GM11168 (cell line): ENCODE results near the gene GLS.
"Not testable (repeated sequence)": the region's sequence is repeated elsewhere in the genome, so short reads cannot be mapped to it uniquely, and the experiment has no call there.

Source experiments
- in situ Hi-C: fragments of 300-500 bp; cut with MboI; formaldehyde crosslinking; loops from one replicate; pipeline ENCODE4 v1.12.0; 2022; ENCODE audit warnings: low sequenced_read_pairs; ENCODE audit not compliant: unreplicated experiment

Gene GLS

DNA sequence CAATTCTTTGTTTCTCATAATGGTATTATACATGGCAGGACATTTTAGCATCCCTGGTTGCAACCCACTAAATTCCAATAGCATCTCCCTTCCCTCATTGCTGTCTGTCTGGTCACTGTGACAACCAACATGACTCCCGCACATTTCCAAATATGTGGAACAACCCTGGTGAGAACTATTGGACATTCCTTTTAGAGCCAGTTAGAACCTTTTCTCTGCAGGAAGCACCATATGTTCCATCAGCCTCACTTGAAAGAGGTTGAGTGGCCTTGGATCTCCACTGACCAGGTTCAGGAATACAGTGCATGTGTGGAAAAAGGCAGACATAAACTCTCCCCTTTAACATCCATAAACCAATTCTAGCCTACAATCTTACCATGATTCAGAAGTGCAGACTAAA lies 25.9 kb upstream of the GLS start:
- in situ Hi-C loops, result loop anchor here (5.0 kb wide), 1 partner anchor 93 kb away; no protein-coding TSS in a partner anchor

- in situ Hi-C loops, result no loop called here
Observed at GRCh38 chr2:190855245-190855644, 25.4 kb upstream of the GLS start.

- in situ Hi-C loops, result no loop called here
Observed at GRCh38 chr2:190856985-190857384, 23.6 kb upstream of the GLS start.

DNA sequence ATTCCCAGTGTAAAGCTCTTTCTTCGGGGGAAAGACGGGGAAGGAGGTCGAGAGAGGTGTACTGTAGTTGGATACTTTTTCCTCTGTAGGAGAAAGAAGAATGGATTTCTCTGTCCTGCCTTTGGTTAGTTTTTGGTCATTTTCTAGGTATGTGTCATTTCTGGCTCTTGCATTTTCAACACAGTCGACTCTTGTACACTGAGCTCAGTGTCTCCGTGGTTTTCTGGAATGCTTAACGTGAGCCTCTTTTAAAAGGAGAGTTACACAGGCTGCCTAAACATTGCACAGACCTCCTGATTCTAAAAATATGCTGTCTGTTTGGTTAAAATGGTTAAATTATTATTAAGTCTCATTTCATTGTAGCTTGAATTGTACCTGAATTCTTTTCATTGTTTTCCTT lies 21.8 kb upstream of the GLS start:
- in situ Hi-C loops, result no loop called here

- in situ Hi-C loops, result no loop called here
Observed at GRCh38 chr2:190859347-190860297, 21.0 kb upstream of the GLS start.

GRCh38 chr2:190860985-190861680 lies 19.5 kb upstream of the GLS start:
- in situ Hi-C loops, result no loop called here

GRCh38 chr2:190862128-190862527 lies 18.5 kb upstream of the GLS start:
- in situ Hi-C loops, result not testable (repeated sequence)

- in situ Hi-C loops, result no loop called here
Observed at GRCh38 chr2:190862571-190862991, 18.0 kb upstream of the GLS start.

DNA sequence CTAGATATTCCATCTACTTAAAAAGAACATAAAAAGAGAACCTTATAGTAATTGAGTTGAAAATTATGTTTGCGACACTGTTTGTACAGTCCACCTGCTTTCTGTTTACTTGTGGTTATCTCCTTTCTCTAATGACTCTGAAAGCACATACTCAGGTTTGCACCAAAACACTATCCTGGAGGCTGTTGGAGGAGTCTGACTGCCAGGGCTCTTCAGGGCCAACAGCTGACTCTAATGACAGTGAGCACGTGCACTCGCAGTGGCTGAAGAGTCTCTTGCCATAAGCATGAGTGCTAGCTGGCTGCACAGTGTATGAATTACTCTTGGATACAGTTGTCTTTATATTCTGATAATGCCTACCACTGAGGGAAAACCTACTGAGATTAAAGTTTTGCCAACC lies 16.7 kb upstream of the GLS start:
- in situ Hi-C loops, result no loop called here

DNA sequence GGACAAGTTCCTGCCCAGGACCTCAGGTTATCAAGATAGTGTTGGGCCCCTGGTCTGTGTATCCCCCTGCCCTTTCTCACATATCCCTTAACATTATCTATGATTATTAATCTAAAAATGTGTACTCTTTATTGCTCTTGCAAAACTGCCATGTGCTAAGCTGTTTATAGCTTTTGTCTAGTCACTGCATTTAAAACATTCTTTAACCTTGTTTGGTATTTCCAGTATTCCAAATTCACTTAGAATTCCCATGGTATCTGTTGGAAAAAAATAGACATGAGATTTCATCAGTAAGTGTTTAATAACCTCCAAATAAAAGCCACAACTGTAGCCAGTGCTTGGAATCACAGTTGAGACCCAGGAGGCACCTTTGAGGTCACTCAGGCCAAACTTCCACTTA lies 16.2 kb upstream of the GLS start:
- in situ Hi-C loops, result no loop called here

DNA sequence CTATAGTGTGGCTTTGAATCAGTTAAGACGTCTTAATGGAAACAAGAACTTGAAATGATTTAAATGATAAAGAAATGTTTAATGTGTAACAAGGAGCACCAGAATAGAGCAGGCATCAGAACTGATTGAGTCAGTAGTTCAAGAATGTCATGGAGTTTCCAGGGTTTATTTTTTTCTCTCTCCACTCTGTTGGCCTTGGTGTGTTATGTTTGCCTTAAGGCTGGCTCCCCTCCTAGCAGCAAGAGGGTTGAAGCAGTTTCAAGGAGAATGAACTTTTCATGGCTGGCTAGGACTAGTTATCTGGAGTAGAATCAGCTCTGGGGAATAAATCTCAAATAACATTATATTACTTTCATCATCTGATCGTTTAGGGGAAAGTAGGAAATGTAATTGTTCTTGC lies 13.4 kb upstream of the GLS start:
- in situ Hi-C loops, result no loop called here

- in situ Hi-C loops, result no loop called here
Observed at GRCh38 chr2:190867832-190868231, 12.8 kb upstream of the GLS start.

- in situ Hi-C loops, result no loop called here
Observed at GRCh38 chr2:190869721-190870120, 10.9 kb upstream of the GLS start.

GRCh38 chr2:190873451-190873850 lies 7.2 kb upstream of the GLS start:
- in situ Hi-C loops, result not testable (repeated sequence)

- in situ Hi-C loops, result no loop called here
Observed at GRCh38 chr2:190875891-190876290, 4.7 kb upstream of the GLS start.

DNA sequence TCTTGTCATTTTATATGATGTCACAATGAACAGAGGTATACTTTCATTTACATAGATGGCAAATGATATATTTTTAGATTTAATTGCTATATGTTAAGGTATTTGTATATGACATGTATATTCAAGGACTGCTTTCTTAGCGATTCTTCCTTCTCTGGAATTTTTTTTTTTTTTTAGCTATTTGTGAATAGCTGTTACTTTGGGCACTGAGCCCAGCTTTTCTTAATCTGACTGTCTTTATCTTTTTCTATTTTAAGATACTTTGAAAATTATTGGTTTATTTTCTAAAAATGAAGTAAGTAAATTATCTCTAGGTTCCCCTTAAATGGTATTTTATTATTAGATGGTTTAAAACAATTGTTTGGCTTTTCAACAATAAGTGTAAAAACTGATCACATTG lies 4.0 kb upstream of the GLS start:
- in situ Hi-C loops, result no loop called here

DNA sequence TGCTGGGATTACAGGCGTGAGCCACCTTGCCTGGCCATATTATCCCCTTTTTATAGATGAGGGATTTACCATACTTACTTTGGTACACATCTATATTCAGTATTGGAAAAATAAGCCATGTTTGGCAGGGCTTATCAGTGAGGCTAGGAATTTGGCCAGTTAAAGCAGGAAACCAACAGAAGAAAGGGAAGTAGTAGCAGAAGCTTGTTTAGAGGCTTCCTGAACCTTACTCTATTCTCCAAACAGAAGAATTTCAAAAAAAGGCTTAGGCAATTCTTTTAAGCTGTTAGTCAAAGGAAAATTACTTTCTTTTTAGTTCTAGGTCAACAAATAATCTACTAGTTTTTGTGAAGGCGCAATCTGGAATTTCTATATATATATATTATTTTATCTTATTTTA lies 3.2 kb upstream of the GLS start:
- in situ Hi-C loops, result no loop called here

DNA sequence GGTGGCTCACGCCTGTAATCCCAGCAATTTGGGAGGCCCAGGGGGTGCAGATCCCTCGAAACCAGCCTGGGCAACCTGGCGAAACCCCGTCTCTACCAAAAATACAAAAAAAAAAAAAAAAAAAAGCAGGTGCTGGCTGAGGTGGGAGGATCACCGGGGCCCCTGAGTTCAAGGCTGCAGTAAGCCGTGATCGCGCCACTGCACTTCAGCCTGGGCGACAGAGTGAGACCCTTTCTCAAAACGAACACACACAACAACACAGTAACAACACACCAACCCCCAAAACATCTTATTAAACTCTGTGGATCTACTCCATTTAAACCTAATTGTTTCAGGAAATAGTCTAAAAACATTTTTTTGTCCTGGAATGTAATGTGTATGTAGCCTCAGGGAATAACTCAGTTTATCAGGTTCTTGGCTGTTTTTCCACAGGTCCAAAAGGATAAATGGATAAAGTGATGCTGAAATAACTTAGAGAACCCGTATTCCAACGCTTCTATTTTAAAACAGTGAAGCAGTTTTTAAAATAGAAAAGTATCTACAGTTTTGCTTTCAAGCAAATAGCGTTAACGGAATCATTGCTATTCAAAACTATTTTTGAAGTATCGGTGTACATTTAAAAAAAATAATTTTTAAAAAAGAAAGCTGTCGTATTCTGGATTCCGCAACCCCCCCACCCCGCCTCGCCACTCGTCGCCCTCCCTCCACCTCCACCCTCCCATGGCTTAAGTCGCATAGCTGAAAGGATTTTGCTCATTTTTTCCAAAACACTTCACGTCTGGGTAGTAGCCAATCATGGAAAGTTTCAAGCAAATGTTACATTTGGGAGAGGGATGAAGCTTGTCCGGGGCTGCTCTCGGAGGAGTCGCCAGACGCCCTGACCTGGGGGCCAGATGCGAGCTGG lies 895 bp upstream of the GLS start:
- in situ Hi-C loops, result no loop called here

- in situ Hi-C loops, result no loop called here
Observed at GRCh38 chr2:190881084-190881597, 520 bp downstream of the GLS start.
